HG02759 (cell line): Measurements from ENCODE around the gene FAM83B.
"Not testable (repeated sequence)": the region's sequence is repeated elsewhere in the genome, so short reads cannot be mapped to it uniquely, and the experiment has no call there.

Source experiments
- ATAC-seq: cut with Tn5 transposase; IDR thresholded peaks from one replicate; pipeline ENCODE4 v1.9.1; 2021; ENCODE audit warnings: mild to moderate bottlenecking, moderate library complexity; ENCODE audit not compliant: unreplicated experiment

FAM83B gene

DNA sequence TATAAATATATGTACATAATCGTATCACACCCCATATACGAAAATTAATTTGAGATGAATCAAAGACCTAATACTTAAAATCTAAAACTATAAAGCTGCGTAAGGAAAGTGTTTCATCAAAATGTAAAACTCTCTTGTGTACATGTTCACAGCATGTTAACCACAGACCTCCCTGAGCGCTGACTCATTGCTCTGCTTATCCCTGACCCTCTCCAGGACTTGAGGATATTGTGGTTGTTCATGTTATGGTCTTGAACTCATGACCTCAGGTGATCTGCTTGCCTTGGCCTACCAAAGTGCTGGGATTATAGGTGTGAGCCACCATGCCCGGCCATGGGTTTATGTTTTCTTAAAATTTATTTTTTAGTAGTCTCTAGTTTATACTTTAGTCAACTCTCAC is 14.2 kb downstream of the FAM83B start:
- ATAC-seq = no peak

DNA sequence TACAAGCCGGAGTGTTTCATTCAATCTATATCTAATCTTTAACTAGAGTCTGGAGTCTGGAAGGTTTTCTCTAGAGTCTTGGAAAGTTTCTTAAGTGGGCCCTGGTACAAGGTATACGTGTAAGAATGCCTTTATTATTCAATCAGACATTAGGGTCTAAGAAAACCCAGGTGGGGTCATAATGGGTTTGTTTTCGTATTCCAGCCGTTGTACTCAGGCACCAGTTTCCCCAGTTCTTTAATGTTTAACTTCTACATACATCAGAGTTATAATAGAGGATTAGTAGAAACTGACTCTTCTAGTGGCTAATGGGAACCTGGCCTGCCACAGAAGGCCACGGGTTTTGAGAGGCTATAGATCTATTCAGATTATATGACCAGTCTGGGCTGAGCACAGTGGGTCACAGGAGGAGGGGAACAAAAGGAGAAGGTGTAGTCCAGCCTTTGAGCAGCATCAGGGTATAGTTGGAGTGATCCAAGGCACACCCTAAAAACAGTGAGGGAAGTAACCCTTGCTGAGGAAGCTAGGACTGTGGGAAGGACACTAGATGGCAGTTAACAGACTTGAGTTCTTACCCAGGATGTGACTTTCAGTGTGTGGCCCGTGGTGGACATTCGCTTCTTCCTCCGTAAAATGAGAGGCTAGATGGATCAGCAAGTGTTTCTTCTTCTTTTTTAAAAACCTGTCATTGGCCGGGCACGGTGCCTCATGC is 15.5 kb downstream of the FAM83B start:
- ATAC-seq = no peak

DNA sequence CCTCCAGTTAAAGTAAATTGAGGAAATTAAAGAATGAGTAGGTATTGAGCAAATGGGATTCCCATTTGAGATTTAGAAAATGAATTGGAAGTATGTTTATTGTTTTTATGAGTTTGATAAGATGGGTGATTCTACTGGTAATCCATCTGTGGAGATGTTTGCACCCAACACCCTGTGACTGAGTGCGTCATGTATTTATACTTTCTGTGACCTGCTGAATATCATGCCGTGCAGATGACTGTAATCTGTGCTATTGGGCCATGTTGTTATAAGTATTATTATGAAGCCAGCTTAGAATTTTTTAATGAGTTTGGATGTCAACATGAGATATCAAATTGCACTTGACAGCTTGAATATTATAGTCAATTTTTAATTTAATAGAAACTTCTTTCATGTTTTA is 17.7 kb downstream of the FAM83B start:
- ATAC-seq = no peak

DNA sequence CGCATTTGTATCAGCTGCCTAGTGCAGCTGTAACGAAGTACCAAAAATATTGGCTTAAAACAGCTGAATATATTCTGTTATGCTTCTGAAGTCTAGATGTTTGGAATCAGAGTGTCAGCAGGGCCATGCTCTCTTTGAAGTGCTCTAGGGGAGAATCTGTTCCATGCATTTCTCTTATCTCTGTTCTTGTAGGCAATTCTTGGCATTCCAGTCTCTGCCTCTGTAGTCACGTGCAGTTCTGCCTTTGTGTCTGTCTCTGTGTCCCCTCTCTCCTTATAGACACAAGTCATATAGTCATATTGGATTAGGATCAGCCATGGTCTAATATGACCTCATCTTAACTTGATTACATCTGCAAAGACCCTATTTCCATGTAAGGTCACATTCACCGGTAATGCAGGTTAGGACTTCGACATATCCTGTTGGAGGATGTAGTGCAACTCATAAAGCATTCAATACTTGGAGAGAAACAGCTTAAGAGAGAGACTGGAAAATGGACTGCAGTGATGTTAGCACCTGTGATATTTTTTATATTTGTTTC is 18.6 kb downstream of the FAM83B start:
- ATAC-seq = no peak

DNA sequence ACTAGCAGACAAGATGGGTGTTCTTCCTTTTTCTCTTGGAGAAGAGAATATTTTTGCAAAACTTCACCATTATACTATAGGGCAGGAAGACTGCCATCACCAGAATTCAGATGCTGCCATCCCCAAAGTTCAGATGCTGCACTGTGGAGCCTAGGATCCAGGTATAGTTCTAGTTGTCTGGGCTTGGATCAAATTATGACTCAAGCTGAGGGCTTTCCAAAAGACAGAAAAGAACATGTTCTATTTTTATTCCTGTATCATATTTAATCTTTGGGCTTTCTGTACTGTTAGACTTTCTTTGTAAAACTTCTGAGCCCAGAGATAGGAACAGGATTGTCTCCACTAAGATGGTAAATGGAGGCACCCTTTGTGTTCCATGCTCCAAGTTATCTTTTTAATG is 22.0 kb downstream of the FAM83B start:
- no peak for ATAC-seq

DNA sequence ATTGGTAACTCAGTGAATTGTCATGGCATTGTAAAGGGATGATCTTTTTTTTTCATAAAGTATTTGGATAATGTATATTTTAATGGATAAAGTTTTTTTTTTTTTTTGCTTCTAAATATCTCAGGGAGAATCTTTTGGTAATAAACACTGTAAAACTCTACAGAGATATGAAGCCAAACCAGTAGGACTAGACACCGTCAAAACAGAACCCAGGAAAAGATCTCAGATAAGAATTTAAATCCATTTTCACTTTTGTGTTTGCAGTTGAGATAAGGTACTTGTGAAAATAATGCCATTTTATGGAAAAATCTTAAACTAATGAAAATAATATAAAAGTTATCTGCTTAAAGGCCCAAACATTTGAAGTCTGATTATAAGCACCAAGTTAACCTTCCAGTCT is 27.0 kb downstream of the FAM83B start:
- no peak for ATAC-seq

DNA sequence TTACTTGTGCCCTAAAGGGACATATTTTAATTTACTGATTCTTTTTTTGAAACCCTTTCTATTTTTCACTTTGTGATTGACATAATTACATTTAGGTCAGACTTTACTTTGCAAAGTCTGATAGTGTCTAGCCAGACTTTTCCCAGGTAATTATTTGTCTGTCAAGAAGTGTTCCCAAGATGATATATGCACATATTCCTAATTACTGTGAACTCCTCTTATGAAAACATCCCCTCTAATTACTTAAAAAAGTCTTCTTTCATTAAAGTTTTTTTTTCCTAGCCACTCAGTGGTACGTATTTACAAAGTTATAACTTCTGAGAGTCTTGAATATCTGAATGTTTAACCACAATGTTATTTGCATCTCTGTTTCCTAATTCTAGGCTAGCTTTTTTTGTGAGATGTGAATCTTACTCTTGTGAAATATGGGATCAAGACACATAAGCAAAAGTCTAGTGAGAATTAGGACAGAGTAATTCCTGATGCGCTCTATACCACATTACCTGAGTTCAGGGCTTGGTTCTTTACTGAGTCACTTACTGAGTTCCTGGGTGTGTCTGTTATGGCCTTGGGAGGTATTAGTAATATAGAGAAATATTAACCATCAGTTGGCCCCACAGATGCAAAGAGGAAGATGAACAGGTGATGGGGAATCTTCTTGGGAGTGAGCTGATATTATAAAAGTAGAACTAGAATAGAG is 27.9 kb downstream of the FAM83B start:
- no peak for ATAC-seq

DNA sequence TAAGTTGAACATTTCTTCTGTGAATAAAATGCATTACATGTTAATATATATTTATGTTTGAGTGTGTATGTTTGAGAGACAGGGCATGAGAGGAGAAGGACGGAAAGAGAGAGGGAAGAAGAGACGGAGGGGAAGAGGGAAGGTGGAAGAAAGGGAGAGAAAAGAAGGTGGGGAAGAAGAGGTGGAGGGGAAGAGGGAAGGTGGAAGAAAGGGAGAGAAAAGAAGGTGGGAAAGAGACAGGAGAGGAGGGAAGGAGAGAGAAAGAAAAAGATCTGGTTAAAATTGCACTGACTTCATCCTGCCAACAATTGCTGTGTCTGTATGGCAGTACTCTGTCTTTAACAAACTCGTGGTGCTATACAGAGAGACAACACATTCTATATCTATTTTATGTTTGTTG is 29.0 kb downstream of the FAM83B start:
- ATAC-seq = no peak

DNA sequence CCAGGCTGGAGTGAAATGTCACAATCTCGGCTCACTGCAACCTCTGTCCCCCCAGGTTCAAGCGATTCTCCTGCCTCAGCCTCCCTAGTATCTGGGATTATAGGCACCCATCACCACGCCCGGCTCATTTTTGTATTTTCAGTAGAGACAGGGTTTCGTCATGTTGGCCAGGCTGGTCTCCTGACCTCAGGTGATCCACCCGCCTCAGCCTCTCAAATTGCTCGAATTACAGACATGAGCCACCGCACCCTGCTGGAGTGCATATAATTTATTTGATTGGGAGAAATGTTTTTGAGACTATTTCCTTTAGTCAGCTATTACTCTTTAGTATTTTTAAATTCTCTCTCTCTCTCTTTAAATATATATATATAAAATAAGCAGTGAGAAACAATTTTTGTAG is 29.8 kb downstream of the FAM83B start:
- ATAC-seq = no peak

DNA sequence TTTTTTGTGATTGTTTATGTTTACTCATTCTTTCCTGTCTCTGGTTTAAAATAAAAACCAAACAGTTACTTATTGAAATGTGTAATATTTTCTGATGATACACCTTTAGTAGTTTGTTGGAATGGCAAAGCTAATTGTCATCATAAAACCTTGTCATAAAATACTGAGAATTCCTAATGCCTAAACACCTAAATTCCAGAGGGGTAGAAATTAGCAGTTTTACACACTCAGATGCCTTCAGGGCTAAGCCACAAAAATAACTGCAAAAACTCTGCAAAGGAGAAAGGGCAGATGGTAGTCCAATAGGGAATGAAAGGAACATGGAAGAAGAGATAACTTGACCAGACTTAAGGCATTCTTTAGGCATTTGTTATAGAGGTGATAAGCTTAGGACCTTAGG is 30.3 kb downstream of the FAM83B start:
- ATAC-seq = no peak

DNA sequence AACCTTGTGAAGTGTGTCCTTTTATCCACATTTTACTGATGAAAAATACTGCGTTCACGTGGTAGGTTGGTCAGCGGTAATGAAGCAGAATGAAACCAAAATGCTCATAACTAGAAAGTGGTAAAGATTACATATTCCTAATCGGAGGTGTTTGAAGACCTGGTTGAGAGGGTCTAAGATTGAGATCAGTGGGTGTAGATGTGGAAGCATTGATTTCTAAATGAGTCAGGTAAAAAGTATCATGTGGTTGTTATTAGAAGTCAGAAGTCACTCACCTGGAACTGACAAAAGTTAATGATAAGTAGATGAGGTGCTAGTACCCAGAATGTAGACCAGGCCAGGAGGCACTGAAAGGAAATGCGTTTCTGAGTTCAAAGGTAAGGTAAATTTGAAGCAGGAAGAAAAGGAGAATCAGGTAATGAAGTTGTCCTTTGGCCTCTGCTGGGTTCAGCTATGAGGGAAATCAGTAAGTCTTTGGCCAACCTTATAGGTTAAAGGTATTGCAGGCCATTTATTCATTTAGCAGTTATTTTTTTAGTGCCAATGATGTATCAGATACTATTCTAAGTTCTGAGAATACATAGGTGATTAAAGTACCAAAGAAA is 31.2 kb downstream of the FAM83B start:
- peak; percentile 82 for ATAC-seq

DNA sequence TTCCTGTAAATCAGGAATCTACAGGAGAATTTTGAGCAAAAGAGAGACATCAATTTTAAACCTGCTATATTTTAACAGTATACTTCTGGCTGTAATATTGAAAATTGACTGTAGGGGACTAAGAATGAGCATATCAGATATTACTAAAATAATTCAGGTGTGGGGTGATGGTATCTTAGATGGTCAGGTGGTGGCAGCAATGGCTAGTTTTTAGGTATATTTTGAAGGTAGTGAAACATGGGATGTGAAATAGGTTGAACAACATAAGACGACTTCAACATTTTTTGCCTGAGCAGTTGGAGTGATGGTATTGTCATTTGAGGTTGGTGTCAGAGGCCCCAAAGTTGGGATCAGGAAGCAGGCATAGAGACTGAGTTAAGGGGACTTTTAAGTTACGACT is 32.1 kb downstream of the FAM83B start:
- ATAC-seq = no peak

DNA sequence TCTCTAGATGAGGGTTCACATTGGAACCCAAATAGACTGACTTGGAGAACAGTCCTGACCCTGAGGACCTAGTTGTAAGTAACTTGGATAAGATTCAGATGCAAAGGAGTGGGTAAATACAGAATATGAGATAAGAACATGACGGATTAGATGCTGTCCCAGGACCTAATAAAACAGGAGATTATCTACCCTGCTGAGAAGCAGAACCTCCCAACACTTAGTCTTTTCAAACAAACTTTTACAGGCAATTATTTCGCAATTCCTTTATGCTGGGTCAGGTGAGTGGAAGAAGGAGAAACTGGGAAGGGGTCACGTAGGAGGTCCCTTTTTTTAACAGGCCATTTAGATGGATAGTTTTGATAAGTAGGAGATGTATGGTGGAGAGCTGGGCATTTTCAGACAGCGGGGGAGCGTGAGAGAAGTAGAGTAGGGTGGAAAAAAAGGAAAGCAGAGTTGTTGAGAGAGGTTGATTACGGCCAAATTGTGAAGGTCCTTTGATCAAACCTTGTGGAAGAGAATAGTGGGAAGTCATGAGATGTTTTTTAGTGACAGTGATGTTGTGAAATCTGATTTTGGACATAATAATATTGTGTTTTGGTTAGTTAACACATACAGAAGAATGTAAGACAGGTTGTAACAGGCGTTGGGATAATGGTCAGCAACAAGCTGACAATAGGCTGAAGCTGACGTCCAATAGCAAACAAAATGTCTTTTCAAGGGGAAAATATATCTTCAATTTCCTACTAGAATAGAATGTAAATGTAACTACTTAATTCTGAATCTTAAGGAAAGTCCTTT is 32.8 kb downstream of the FAM83B start:
- ATAC-seq = no peak

DNA sequence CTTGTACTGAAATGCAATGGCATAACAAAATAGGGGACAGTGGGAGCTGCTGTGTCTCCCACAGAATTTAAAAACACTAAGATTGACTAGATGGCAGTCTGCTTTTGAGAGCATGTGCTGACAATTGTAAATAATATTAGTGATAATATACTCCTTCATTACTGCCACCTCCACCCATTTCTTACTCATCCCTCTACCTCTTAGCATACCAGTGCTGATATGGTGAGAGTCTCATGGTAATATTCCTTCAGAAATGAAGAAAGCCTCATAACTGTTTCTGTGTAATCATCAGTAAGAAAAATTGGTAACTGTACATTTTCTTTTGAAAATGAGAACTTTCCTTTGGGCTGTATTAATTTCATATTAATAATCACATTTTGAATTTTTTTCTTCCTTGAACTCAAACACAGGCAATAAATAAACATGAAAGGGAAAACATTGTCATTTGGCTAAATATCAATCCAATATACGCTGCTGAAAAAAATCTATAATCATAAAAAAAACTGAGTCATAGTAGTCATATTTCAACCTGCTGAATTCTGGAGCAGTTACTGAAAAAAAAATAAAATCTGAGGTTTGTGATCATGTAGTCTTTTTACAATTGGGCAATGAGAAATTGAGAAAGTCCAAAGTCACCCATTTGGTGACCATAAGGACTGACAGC is 34.6 kb downstream of the FAM83B start:
- ATAC-seq = no peak

DNA sequence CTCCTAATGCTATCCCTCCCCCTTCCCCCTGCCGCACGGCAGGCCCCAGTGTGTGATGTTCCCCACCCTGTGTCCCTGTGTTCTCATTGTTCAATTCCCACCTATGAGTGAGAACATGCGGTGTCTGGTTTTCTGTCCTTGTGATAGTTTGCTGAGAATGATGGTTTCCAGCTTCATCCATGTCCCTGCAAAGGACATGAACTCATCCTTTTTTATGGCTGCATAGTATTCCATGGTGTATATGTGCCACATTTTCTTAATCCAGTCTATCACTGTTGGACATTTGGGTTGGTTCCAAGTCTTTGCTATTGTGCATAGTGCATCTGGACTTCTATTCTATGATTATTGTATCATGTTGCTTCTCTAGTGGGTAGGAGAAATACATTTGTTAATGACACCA is 35.3 kb downstream of the FAM83B start:
- ATAC-seq = not testable (repeated sequence)

DNA sequence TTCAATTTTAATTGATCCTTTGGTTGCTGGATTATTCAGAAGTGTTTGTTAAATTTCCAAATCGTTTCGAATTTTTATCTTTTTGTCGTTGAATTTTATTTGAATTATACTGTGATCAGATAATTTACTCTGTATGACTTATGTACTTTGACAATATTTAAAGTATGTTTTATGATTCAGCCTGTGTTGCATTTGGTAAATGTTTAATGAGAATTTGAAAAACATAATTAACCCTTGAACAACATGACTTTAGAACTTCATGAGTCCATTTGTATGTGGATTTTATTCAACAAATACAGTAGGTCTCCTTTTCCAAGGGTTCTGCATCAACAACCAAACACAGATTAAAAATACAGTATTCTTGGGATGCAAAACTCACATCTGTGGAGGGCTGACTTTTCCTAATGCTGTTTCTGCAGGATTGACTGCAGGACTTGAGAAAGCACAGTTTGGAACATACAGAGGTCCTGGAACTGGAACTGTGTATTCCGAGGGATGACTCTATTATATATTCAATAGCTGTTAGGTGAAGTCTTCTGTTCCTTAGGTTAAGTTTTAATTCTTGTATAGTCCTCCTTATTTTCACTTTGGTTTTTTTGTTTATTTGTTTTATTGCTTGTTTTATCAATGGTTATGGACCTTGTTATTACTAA is 40.5 kb downstream of the FAM83B start:
- ATAC-seq = no peak

DNA sequence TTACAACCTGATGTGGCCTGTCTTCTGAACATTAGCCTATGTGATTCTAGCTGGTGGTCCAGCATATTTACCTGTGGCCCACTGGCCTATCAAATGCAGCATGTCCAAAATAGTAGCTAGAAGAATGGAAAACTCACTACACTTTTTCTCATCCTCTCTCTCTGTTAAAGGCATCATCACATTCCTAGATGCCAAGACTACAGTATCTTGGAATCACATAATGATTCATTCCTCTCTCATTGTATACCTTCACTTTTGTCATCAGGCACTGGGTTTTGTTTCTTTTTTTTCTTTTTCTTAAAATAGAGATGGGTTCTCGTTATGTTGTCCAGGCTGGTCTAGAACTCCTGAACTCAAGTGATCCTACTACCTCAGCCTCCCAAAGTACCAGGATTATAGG is 45.0 kb downstream of the FAM83B start:
- ATAC-seq = no peak

DNA sequence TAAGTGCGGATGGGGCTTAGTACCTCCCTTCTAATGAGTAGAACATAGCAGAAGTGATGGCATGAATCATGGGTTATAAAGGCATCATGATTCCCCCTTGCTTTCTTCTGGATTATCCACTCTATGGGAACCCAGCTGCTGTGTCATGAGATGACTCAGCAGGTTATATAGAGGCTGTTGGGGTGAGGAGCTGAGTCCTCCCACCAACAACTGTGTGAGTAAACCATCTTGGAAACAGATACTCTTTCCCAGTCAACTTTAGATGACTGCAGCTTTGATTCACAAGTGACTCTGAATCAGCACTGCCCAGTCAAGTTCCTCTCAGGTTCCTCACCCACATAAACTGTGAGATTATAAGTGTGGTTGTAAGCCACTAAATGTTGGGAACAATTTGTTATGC is 46.3 kb downstream of the FAM83B start:
- ATAC-seq = no peak

DNA sequence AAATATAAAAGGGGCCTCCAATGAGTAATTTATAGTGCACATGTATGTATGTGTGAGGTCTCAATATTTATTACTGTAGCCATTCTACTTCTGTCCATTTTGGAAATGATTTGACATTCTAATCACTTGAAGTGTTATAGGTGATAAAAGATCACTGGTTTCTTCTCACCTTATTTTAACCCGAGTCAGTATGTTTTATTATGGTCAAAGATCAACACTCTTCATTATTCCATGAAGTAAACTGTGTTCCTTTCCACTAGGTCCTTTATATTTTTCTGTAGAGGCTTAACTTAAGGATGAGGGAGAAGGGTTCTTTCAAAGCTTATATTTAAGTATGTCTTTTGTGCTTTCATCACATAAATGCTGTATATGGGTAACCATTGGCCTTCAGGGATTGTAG is 47.2 kb downstream of the FAM83B start:
- ATAC-seq = no peak

DNA sequence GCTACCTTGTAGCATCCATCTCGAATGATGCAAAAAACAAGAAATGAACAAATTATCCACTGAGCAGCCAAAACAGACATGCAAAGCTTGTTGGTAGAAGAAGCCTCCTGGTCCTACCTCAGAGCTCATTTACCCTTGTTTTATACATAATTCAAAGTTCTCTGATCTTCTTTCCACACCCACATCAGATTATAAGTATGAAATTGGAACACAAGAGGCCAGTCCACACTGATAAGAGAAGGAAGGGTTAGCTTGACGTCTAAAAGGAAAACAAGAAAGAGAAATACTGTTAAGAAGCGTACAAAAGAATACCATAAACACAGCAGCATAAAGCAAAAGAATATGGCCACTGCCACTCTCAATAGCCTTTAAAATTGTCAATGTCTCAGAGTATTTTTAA is 49.7 kb downstream of the FAM83B start:
- ATAC-seq = no peak
